SK-N-MC (cell line): ENCODE results near the gene NAT9.

ENCODE experiments used
- DNase-seq: peaks from one replicate; pipeline ENCODE4 v3.0.0-alpha.2; 2011; ENCODE audit warnings: low read depth, low spot score
- H3K27ac ChIP-seq: fragments of 200-600 bp; sonication (generic); 2 replicates; pipeline ENCODE4 v1.5.1; 2016; ENCODE audit warnings: mixed run types
- H3K36me3 ChIP-seq: fragments of 200-600 bp; sonication (generic); 2 replicates; pipeline ENCODE4 v1.6.1; 2017; ENCODE audit warnings: antibody characterized with exemption, low read length, mixed read lengths; ENCODE audit not compliant: insufficient read depth
- H3K4me3 ChIP-seq: fragments of 200-600 bp; sonication (generic); 2 replicates; pipeline ENCODE4 v1.5.1; 2016
- H3K9ac ChIP-seq: fragments of 200-600 bp; sonication (generic); 2 replicates; pipeline ENCODE4 v1.8.0; 2017; ENCODE audit warnings: mixed run types, mixed read lengths; ENCODE audit not compliant: insufficient read length
- H3K9me3 ChIP-seq: fragments of 200-600 bp; sonication (generic); 2 replicates; pipeline ENCODE4 v1.6.1; 2017; ENCODE audit warnings: low read depth, mild to moderate bottlenecking, antibody characterized with exemption, low read length, moderate library complexity, mixed read lengths
- EZH2 ChIP-seq: fragments of 200-600 bp; sonication (generic); IDR thresholded peaks from one replicate; pipeline ENCODE4 v1.6.1; 2017; ENCODE audit warnings: antibody characterized with exemption
- FOXP2 ChIP-seq: optimal IDR thresholded peaks from 2 replicates; pipeline ENCODE3; 2011; ENCODE audit warnings: mild to moderate bottlenecking, moderate library complexity; ENCODE audit not compliant: insufficient read depth; ENCODE audit errors: extremely low read length, control extremely low read depth
- POLR2AphosphoS5 ChIP-seq: IDR thresholded peaks from 2 replicates; pipeline ENCODE4 v1.6.1; 2012; ENCODE audit warnings: mild to moderate bottlenecking, low read depth, low read length, borderline replicate concordance

The NAT9 gene

DNA sequence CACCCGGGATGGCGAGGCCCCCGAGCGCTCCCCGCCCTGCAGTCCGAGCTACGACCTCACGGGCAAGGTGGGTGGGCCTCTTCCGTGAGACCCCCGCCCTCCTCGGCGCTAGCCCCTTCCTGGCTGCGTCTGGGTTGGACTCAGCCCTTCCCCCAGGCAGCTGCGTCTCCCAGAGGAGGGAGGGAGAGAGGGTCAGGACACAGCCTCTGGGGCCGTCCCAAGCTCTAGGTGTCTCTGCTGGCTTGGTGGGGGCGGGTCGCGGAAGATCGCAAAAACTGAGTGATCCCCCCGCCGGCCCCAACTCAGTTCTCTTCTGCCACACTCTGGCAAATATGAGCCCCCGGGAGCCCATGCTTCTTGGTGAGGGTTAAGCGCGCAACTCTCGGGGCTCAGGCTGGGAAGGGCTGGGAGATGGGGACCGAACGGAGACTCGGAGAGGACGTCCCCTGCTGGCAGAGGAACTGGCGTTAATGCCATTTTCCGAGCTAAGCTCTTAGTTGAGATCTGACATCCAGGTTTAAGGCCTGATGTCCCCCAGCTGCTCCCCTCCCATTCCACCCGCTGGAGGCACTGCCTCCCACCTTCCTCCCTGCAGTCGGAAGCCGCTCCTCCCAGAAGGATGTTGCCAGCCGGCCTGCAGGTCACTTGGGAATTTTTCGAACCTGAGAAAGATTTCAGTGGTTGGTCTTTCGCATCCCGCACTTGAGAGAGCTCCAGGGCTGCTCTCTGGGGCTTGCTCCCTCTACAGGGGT lies 38.7 kb downstream of the NAT9 start:
- no peak for TF ChIP-seq FOXP2
- TF ChIP-seq EZH2, result peak; percentile 18
- no peak overlapping the region for H3K27ac ChIP-seq
- no peaks in the 10 kb centered on the region for H3K9me3 ChIP-seq
- peak overlapping the region; percentile 38 for H3K4me3 ChIP-seq
- H3K36me3 ChIP-seq, result no peaks in the 10 kb centered on the region
- H3K9ac ChIP-seq, result no peak overlapping the region
- DNase-seq, result no peak

- H3K9ac ChIP-seq, result no peak within 1 kb of the TSS
- H3K4me3 ChIP-seq, result peak within 1 kb of the TSS; percentile 38
- no peak within 1 kb of the TSS for H3K27ac ChIP-seq
- H3K9me3 ChIP-seq, result no peaks in the 10 kb centered on the region
- DNase-seq, result no peak
- H3K36me3 ChIP-seq, result no peaks in the 10 kb centered on the region
- TF ChIP-seq POLR2AphosphoS5 (no peak), EZH2 (no peak), FOXP2 (no peak)
Measured at GRCh38 chr17:74736513-74737298, 39.4 kb downstream of the NAT9 start, which contains the start of gene RAB37. TSS of gene RAB37 (plus strand) at chr17:74737256. CDS start at chr17:74737273, 17 bp downstream.

DNA sequence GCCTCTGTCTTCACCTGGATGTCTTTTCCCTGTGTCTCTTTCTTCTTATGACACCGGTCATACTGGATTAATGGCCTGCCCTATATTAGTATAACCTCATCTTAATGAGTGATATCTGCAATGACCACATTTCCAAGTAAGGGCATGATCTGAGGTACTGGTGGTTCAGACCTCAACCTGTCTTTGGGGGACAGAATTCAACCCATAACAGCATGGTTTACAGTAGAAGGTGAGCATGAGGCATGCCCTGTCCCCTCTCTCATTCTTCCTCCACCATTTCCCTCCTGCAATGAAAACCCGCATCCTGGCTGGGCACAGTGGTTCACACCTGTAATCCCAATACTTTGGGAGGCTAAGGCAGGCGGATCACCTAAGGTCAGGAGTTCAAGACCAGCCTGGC lies 41.9 kb downstream of the NAT9 start:
- DNase-seq, result no peak
- H3K27ac ChIP-seq, result no peak overlapping the region
- H3K36me3 ChIP-seq, result no peaks in the 10 kb centered on the region
- TF ChIP-seq POLR2AphosphoS5, result no peak
- TF ChIP-seq FOXP2, result no peak
- no peak for TF ChIP-seq EZH2
- no peak overlapping the region for H3K9ac ChIP-seq
- no peaks in the 10 kb centered on the region for H3K9me3 ChIP-seq
- H3K4me3 ChIP-seq, result no peak overlapping the region

DNA sequence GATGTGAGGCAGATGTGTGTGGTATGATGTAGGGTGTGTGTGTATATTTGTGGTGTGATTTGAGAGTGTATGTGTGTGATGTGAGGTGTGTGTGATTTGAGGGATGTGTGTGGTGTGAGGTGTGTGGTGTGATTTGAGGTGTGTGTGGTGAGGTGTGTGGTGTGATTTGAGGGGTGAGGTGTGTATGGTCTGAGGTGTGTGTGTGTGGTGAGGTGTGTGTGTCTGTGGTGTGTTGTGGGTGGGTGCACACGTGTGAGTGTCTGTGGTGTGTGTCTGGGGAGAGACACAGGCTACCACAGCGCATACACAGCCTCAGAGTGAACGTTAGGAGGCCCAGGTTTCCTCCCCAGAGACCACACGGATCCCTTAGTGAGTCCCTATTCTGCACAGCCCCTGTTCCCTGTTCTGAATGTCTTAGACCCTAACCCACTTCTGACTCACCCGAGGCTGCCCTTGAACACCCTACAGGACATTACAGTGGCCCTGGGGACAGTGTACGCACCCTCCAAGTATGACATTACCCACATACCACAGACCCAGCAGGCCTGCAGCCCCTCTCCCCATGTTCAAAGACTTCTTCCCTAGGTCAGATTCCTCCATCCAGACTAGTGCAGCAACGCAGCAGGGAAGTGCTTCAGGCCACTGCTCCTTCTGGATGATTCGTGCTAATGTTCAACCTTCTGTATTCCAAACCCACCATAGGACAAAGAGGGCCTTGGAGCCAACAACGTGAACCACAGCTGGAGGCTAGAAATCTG lies 42.6 kb downstream of the NAT9 start:
- H3K9ac ChIP-seq, result no peak overlapping the region
- no peak for TF ChIP-seq EZH2
- TF ChIP-seq POLR2AphosphoS5, result no peak
- TF ChIP-seq FOXP2, result no peak

DNA sequence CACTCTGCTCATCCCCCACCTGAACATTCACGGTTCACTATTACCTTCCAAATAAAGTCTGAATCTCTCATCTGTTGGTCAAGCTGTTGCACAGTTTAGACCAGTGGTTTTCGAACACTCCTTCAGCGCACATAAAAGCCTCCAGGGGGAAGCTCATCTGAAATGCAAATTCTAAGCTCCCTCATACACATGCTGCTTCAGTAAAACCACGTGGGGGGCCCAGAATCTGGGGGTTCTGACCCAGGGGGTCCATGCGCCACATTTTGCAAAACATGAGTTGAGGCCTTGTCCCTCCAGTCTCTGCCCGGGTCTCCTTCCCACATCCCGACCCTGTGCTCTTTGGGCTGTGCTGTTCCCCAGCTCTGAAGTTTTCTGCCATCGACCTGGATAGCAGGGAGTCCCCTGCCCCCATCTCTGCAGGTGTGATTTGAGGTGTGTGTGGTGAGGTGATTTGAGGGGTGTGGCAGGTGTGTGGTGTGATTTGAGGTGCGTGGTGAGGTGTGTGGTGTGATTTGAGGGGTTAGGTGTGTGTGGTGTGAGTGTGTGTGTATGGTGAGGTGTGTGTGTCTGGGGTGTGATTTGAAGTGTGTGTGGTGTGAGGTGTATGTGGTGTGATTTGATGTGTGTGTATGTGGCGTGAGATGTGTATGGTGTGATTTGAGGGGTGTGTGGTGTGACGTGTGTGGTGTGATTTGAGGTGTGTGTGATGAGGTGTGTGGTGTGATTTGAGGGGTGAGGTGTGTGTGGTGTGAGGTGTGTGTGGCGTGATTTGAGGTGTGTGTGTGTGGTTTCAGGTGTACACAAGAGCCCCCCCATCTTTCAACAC lies 43.9 kb downstream of the NAT9 start:
- H3K9me3 ChIP-seq, result no peaks in the 10 kb centered on the region
- no peaks in the 10 kb centered on the region for H3K36me3 ChIP-seq
- H3K4me3 ChIP-seq, result no peak overlapping the region
- no peak for DNase-seq
- H3K9ac ChIP-seq, result no peak overlapping the region
- H3K27ac ChIP-seq, result no peak overlapping the region
- TF ChIP-seq EZH2, result no peak
- TF ChIP-seq FOXP2, result no peak
- no peak for TF ChIP-seq POLR2AphosphoS5

More for the DNA sequence above, 42.6 kb downstream of the NAT9 start:
- Histone ChIP-seq H3K4me3 (no peak overlapping the region), H3K27ac (no peak overlapping the region), H3K36me3 (no peaks in the 10 kb centered on the region), H3K9me3 (no peaks in the 10 kb centered on the region)
- DNase-seq, result no peak

DNA sequence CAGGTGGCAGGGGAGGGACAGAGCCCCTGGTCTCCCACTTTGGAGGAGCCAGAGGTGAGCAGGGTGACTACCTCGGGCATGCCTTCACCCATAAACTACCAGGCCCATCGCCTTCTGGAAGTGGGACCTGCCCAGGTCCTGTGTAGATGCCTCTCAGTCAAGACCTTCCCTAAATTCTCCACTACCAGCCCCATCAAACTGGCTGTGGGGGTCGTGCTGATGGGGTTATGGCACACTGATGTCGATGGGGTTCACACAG lies 44.9 kb downstream of the NAT9 start:
- H3K9me3 ChIP-seq, result no peaks in the 10 kb centered on the region
- no peaks in the 10 kb centered on the region for H3K36me3 ChIP-seq
- no peak overlapping the region for H3K4me3 ChIP-seq
- no peak overlapping the region for H3K9ac ChIP-seq
- TF ChIP-seq POLR2AphosphoS5 (no peak), EZH2 (no peak), FOXP2 (no peak)
- no peak for DNase-seq
- H3K27ac ChIP-seq, result no peak overlapping the region

GRCh38 chr17:74730491-74731346 lies 45.4 kb downstream of the NAT9 start:
- no peak overlapping the region for H3K4me3 ChIP-seq
- TF ChIP-seq EZH2 (no peak), POLR2AphosphoS5 (no peak), FOXP2 (no peak)
- H3K9ac ChIP-seq, result no peak overlapping the region
- no peak overlapping the region for H3K27ac ChIP-seq
- no peak for DNase-seq
- H3K36me3 ChIP-seq, result no peaks in the 10 kb centered on the region
- H3K9me3 ChIP-seq, result no peaks in the 10 kb centered on the region
